Stimulated activated CD4-positive, alpha-beta T cell treated with anti-CD3 and anti-CD28 coated beads, Interleukin-2, amount 100 ng/mL, for 4 hours (primary cell): ENCODE measurements around the gene PIP5K1C.
"Not testable (repeated sequence)": the region's sequence is repeated elsewhere in the genome, so short reads cannot be mapped to it uniquely, and the experiment has no call there.

Experiments used
- DNase-seq: peaks from one replicate; pipeline ENCODE4 v3.0.0-alpha.2; 2020; ENCODE audit warnings: low read depth

PIP5K1C gene

DNA sequence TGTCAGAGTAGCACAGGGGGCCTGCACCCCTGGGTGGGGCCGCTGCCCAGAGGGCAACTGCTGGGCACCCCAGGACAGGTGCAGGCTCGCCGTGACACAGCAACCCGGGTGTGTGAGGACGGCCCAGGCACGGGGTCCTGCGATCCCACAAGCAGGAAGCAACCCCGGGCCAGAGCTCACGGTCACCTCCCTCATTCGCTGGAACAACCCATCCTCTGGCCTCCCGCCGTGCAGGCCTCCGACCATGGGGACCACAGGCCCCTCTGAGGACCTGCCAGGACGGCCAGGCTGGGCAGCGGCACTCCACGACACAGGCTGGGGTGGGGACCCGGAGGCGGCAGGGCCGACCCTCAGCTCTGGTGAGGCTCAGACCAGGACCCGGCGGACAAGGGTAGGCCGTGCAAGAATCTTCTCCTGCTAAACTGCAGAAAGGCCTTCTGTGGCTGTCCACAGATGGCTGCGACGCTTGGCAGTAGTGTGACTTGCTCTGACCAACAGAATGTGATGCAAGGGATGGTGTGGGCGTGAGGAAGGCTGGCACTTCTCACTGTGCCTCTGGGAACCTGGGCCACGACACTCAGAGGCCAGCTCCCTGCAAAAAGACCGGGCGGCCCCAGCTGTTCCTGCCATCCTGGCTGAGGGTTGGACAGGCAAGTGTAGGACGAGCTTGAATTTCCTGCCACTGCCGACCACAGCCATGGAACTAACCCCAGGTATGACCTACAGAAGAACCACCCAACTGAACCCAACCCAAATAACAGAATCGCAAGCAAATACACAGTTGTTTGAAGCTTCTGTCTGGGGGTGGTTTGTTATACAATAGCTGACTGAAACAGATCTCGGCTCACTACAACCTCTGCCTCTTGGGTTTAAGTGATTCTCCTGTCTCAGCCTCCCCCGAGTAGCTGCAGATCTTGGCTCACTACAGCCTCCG, 26.5 kb downstream of the PIP5K1C start:
- DNase-seq, result no peak

GRCh38 chr19:3672993-3673392, 27.3 kb downstream of the PIP5K1C start:
- DNase-seq, result no peak

- DNase-seq, result no peak
Observed at GRCh38 chr19:3672575-3672948, 27.7 kb downstream of the PIP5K1C start.

DNA sequence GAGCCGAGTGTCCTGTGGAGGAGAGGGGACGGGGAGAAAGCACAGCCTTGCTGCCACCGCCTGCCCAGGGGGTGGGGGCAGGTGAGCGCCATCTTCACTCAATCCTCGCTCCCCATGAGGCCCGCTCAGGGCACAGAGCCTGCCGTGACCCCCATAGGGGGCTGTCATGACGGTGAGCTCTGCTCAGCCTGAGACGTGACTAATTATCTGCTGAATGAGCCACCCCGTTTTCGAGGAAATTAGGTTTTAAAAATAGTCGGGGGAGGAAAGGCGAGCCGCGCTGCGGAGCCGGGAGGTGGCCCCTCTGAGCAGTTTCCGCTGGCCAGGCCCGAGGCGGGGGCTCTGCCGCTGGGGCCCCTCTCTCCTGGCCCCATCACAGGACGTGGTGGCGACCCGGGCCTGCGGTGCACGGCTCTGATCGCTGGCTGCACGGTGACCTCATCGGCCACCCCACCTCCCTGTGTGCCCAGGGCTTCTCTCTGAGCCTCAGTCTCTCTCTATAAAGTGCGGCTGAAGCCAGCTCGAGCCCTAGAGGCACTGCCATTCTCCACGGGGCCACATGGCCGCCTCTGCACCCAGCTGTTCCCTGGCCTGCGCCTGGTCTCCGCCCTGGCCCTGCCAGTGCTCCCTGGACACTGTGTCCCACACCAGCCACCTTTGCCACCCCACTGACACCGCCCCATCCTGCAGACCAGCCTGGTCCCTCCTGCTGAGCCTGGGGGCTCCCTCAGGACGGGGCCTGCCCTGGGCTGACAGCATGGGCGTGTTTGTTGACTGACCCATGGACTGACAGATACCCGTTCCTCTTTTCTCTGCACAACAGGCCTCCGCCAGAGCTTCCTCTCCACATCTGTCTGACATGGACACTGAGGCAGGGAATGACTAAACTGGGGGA, 28.3 kb downstream of the PIP5K1C start:
- no peak for DNase-seq

- DNase-seq, result no peak
Observed at GRCh38 chr19:3670796-3671679, 29.2 kb downstream of the PIP5K1C start.

GRCh38 chr19:3669947-3670795, 30.1 kb downstream of the PIP5K1C start:
- DNase-seq, result no peak

GRCh38 chr19:3669082-3669946, 31.0 kb downstream of the PIP5K1C start:
- no peak for DNase-seq

DNA sequence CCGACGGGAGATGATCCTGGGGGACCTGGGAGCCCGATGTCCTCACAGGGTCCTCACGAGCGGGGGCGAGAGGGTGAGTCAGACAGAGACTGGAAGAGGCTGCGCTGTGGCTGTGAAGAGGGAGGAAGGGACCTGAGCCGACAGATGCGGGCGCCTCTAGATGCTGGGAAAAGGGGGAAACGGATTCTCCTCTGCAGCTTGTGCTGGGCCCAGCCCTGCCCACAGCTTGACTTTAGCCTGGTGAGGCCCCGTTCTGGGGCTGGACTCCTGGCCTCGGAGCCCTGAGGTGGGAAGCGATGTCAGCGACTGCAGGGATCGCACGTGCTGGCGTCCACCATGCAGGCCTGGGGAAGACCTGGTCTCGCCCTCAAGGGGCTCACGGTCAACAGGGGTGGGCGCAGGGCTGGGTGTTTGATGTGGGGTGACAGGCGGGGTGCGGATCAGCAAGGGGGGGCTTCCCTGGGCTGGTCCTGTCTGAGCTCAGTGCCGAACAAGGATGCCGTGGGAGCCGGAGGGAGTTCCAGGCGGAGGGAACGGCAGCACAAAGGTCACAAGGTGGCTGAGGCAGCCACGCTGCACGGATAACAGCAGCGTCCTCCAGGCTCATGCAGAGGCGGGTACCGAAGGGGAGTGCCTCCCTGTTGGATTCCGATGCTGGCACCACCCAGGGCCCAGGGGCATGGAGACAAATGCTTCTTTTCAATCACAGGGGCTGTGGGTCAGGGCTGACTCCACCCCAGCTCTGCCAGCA, 31.8 kb downstream of the PIP5K1C start:
- DNase-seq, result no peak

DNA sequence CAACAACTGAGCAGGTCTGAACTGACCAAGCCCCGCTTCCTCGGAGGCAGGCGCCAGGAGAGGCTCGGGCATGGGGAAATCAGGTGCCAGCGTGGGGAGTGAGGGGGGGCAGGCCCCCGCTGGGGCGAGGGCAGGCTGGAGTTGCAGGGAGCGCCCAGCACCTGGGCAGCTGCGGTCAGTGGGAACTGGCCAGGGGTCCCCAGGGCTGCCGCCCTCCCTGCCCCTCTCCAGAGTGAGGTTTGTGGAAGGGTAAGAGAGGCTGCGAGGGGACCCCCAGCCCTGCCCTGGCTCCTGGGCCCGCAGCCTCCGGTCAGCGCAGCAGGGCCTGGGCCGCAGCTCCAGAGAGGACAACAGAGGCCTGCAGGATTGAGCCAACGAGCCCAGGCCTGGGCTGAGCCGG, 32.5 kb downstream of the PIP5K1C start:
- DNase-seq, result no peak

- no peak for DNase-seq
Observed at GRCh38 chr19:3667037-3667638, 33.1 kb downstream of the PIP5K1C start.

GRCh38 chr19:3666545-3666856, 33.8 kb downstream of the PIP5K1C start:
- DNase-seq, result not testable (repeated sequence)

DNA sequence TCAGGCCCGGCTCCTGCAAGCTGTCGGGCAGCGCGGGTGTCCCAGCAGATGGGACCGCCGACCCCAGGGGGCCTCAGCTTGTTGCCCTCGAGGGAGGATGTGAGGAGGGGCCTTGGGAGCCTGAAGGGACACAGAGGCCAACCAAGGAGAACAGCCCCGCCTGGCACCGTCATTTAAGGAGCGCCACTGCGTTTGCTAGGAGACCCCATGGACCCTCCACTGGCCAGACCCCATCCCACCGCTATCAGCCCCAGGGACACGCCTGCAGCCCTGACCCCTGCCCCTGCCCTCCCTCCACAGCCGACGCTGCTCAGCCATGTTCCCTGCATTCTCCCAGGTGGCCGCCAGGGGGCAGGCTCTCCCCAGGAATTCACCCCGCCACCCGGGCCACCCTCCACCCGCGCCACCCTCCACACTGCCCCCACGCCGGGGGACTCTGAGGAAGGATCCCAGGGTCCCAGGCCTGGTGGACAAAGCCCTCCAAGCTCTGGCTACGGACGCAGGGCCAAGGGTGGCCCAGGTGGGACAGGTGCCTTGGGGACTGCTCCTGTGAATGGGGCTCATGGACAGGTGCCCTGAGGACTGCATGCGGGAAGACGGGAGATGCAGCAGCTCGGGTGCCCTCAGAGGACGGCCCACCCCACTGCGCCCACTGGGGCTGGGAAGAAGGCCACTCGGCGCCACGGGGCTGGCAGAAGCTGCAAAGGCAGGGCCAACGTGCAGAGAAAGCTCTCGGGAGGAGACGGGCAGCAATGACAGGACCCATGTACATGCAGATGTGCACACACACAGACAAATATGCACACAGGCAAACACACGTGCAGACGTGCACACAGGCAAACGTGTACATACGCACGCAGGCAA, 34.4 kb downstream of the PIP5K1C start:
- peak; percentile 53 for DNase-seq

GRCh38 chr19:3664879-3665642, 35.2 kb downstream of the PIP5K1C start:
- no peak for DNase-seq

DNA sequence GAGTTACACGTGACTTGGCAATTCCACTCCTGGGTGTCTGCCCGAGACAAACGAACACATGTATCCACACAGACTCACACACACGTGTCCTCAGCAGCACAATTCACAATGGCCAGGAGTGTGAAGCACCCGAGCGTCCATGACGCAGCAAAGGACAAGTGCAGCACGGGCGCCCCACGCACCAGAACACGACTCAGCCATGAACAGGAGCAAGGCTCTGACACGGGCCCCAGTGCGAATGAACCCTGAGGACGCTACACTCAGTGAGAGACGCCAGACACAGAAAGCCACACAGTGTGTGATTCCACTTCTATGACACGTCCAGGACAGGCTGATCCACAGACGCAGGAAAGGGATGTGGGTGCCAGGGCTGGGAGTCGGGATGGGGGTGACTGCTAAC, 36.4 kb downstream of the PIP5K1C start:
- DNase-seq, result no peak

GRCh38 chr19:3661284-3662238, 38.7 kb downstream of the PIP5K1C start:
- DNase-seq, result no peak
